ENCODE measurements around the gene DGCR2. TPM values are rescaled to one million over a fixed set of nuclear protein-coding genes. Genes with fewer than 3 reads are reported as not detected.
"Not testable (repeated sequence)": the region's sequence is repeated elsewhere in the genome, so short reads cannot be mapped to it uniquely, and the experiment has no call there.

The DGCR2 gene
- total RNA-seq, 1 experiment from 2014 or later = 33.6 TPM

GRCh38 chr22:19043121-19044085 is 78.8 kb downstream of the DGCR2 start:
- no peak for DNase-seq (ENCODE audit: low read depth)

DNA sequence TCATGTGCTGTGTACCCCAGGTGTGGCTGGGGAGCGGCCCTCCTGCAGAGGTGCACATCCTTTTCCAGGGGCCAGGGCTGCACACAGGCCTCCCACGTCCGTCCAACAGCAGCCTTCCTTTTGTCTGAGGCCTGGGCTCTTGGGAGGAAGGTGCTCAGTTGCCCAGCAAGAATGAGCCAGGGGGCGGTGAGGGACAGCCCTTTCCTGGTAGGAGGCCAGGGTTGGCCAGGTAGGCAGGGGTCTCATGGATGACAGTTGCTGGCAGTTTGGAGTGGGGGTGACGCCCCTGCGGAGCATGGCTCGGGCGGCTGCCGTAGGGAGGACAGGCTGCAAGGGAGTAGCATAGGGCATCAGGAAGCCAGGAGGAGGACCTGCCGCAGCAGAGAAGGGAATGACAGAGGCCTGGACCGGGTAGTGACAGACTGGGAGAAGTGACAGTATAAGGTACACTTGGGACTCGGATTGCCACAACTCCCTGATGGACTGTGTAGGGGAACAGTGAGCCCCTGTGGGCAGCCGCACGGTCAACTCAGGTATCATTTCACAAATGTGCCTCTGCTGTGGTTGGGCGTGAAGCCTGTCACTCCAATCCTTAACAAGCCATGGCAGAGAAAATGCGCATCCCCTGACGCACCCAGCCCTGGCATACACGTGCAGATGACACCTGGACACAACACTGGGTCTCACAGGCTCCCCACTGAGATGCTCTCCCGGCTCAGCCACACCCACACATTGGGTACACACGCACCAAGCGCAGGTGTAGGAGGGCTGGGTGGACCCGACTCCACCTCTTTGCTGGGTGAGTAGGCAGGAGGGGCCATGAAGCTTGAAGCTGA is 79.7 kb downstream of the DGCR2 start:
- no peak for DNase-seq (ENCODE audit: low read depth)

DNA sequence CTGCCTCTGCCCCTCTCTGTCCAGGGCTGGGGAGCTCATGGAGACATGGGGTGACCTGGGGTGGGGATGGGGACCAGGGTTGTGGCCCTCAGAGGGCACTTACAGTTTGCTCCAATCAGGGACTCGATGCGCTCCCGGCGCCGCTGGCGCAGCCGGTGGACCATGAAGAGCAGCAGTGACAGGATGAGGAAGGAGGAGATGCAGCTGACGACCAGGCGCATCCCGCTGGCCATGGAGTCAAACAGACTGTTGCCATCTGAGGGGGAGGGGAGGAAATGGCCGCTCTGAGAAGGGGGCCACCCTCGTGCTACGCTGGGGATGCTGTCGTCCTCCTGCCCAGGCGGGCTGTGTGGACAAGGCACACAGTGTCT is 80.5 kb downstream of the DGCR2 start:
- DNase-seq (ENCODE audit: low read depth) = no peak

GRCh38 chr22:19040888-19041703 is 81.1 kb downstream of the DGCR2 start:
- no peak for DNase-seq (ENCODE audit: low read depth)

- DNase-seq (ENCODE audit: low read depth) = no peak
These were observed 81.8 kb downstream of the DGCR2 start for GRCh38 chr22:19040391-19040861.

GRCh38 chr22:19039796-19040280 is 82.4 kb downstream of the DGCR2 start:
- DNase-seq (ENCODE audit: low read depth) = no peak

- no peak for DNase-seq (ENCODE audit: low read depth)
These were observed 82.8 kb downstream of the DGCR2 start for GRCh38 chr22:19039448-19039780.

DNA sequence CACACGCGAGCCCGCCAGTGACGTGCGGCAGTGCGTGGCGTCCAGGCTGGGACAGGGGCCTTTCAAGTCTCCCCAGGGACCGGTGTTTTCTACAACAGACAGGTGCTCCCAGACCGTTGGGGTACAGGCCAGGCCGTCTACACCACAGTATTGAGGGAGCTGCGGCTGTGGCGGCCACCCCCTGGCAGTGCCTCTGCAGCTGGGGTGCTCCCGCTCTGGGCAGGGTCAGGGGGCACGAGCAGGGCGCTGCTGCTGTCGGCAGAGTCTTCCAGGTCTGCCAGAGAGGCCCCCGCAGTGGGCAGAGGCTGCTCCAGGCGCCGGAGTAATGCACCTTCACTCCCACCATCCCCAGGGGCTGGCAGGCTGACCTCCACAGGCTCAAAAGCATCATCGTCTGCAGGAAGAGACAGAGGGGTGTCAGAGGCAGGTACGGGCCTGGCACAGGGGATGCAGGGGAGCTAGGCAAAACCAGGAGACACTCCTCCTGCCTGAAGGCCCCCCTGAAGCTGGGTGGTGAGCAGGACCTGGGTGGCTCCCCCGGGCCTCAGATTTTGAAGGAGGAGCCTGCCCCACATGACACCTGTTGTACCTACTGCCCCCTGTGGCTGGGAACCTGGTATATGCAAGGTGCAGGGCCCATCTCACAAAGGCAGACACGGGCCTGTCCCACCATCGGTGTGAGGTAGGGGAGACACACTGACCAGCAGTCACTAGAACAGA is 83.3 kb downstream of the DGCR2 start:
- DNase-seq (ENCODE audit: low read depth) = no peak

DNA sequence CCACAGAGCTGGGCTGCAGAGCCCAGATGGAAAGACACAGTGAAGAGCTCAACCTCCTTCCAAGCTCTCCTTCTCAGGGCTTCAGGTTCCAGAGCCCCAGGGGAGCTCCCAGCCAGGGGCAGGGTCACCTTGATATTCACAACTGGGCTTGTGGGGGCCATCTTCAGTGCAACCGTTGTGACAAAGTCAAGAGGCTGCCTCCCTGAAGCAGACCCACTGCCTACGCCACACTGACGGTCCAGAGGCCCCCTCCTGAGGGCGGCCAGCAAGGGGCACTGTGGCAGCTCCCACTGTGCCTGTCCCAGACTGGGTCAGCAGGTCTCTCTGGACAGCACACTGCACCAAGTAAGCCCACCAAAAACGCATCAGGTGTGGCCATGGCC is 84.1 kb downstream of the DGCR2 start:
- no peak for DNase-seq (ENCODE audit: low read depth)

DNA sequence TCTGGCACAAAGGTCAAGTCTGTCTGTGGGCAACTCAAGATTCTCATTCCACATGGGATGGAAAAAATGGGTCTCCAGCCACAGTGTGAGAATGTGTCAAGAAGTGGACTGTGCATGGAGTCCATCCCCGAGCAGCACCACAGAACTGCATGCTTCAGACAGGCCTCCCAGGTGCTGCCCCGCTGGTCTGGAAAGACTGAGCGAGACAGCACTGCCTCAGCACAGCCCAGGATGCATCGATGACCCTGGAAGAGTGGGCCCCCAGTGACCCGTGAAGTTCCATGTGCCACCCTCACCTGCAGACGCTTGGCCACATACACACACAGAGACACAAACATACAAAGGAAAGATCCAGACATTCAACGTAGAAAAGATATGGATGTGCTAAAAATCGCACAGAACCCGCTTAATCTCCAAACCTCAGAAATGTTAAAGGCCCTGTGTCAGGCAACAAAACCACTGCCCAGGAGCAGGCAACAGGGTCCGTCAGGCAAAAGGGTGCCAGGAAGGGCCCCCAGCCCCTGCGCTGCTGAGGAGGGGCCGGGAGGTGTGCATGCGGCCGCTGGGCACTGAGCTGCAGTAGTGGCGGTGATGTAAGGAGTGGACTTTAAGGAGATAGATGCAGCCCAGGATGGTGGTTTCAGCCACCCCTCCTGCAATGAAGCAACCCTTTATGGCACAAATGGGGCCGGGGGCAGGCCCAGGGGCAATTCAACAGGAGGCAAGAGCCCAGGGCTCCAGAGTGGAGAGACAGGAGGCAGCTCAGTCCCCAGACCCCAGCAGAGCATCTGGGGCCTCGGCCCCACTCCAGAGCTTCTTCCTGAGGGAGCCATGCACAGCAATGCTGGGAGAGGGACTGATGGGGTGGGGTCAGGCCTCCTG is 84.7 kb downstream of the DGCR2 start:
- no peak for DNase-seq (ENCODE audit: low read depth)

DNA sequence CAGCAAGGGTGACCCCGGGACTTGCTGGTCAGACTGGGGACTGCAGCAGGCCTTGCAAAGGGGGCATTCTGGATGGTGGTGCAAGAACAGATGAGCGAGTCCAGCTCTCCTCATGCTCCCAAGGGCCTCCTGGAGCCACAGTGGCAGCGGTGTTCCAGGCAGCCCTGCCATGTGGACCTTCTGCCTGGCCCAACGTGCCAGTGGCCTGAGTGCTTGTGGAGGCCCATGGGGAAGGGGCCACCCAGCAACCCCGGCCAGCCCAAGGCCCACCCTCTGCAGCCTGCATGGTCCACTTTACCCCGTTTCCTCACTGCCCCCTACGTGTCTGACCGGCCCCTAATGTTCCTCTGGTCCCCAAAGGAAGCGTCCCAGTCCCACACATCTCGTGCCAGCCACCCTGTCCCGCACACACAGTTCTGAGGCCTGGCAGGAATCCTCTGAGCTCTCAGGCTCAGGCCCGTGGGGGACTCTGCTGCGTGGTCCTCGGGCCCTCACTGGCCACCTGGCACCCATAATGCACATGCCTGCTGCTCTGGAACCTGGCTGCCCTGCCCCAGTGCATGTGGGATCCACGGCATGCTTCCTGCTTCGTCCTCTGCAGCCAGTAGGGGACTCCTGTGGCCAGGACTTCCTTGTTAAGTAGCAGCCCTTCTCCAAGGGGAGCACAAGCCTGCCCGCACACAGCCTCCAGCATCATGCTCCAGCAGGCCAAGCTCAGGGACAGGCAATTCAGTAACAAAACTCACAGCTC is 85.5 kb downstream of the DGCR2 start:
- DNase-seq (ENCODE audit: low read depth) = no peak

- DNase-seq (ENCODE audit: low read depth) = no peak
These were observed 86.0 kb downstream of the DGCR2 start for GRCh38 chr22:19036229-19036522.

DNA sequence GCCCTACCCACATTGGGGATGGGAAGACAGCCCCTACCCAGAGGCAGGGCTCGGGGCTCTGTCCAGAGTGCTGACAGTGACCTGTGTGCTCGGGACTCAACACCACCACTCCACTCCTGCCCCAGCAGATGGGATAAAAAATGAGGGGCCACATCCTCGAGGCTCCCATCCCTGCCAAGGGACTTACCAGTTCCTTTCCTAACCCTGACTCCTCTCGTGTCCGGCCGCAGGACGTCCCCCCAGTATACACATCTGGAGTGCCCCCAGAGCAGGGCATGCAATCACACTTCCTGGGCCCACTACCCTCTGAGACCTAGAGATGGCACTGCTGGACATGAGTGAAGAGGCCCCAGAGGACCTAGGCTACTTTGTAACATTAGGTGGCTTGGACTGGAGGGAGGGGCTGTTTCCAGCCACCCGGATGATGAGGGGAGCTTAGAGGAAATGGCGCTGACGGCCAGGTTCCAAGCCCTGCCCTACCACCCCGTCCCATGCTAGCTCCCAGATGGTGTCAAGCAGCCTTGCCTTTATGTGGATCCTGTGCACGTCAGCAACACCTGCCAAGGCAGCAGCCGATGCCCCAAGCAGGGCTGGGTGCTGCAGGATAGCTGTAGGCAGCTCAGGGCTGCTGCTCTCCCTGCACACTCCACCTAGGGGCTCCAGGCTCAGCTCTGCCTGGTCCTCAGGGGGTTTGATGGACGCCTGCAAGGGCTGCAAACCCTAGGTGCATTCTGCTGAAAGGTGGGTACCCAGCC is 86.6 kb downstream of the DGCR2 start:
- DNase-seq (ENCODE audit: low read depth) = no peak

GRCh38 chr22:19035126-19035473 is 87.1 kb downstream of the DGCR2 start:
- not testable (repeated sequence) for DNase-seq (ENCODE audit: low read depth)

DNA sequence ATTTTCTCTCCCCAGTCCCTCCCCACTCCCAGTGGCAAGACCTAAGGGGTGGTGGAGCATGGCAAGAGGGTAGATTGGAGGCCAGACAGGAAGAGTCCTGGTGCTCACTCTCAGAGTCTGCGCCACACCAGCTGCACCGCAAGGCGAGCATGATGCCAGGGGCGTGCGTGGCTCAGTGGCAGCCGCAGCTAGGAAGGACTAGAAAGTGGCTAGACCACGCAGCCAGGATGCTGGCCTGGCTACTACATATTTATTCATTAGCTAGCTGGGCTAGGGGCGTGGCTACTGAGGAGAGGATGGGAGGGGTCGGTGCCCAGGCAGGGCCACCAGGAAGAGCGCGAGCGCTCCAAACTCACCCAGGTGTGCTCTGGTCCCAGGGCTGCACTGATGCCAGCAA is 87.5 kb downstream of the DGCR2 start:
- not testable (repeated sequence) for DNase-seq (ENCODE audit: low read depth)

- DNase-seq (ENCODE audit: low read depth) = not testable (repeated sequence)
These were observed 88.0 kb downstream of the DGCR2 start for GRCh38 chr22:19034031-19034723.

DNA sequence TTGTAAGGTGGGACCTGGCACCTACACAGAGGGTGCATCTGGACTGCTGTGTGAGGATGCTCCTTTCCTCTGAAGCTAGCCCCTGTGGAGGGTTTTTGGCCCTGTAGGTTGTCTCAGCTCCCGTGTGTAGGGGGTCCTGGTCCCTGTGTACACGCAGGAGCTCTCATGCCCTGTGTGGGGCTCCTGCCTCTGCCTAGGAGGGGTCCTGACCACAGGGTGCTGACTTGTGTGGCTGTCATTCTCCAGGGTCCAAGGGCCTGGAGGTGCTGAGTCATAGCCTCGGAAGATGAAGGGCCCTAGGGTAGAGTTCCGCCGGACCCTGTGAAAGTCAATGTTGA is 88.7 kb downstream of the DGCR2 start:
- not testable (repeated sequence) for DNase-seq (ENCODE audit: low read depth)
